Psoas muscle (tissue), 8 donors: ENCODE data around the gene MLLT1. TPM values are rescaled to one million over a fixed set of nuclear protein-coding genes. Genes with fewer than 3 reads are reported as not detected.
"Not testable (repeated sequence)": the region's sequence is repeated elsewhere in the genome, so short reads cannot be mapped to it uniquely, and the experiment has no call there.

Experiments used
- ATAC-seq, 4 donors: fragments of 200-7000 bp; cut with Tn5 transposase; one replicate each; pipeline ENCODE4 v1.9.1; 2020; ENCODE audit warnings: moderate library complexity in 3 of 4, mild to moderate bottlenecking in 2 of 4
- DNase-seq, 2 donors: peaks; one replicate each; pipeline ENCODE4 v3.0.0-alpha.2; 2020
- H3K27ac ChIP-seq: fragments of 200-600 bp; one replicate; pipeline ENCODE4 v1.8.0; 2022
- H3K27me3 ChIP-seq, 3 donors: fragments of 200-600 bp in 1 of 3; one replicate each; pipeline versions ENCODE4 v1.6.1 to v1.8.0; 2013 to 2022; ENCODE audit warnings: low read length in 2 of 3, mild to moderate bottlenecking in 2 of 3, moderate library complexity in 1 of 3; ENCODE audit not compliant: insufficient read depth in 3 of 3
- H3K36me3 ChIP-seq, 2 donors: fragments of 200-600 bp in 1 of 2; one replicate each; pipeline versions ENCODE4 v1.6.1 to v1.8.0; 2013 to 2022; ENCODE audit warnings: low read depth in 1 of 2, mild to moderate bottlenecking in 1 of 2, moderate library complexity in 1 of 2; ENCODE audit not compliant: insufficient read depth in 1 of 2
- H3K4me1 ChIP-seq: fragments of 200-600 bp; one replicate; pipeline ENCODE4 v1.8.0; 2022
- H3K4me3 ChIP-seq: fragments of 200-600 bp; one replicate; pipeline ENCODE4 v1.8.0; 2022; ENCODE audit warnings: mild to moderate bottlenecking
- H3K9me3 ChIP-seq: fragments of 200-600 bp; one replicate; pipeline ENCODE4 v1.8.0; 2022
- WGBS, 3 donors: extraction: QIAGEN DNeasy Blood & Tissue Kit; methylation state at CpG; one replicate each; pipeline versions ENCODE4 v1.1.6 to v1.1.7; 2013; 5-methylcytosine and 5-hydroxymethylcytosine counted together
- intact Hi-C, 2 donors: fragments of 100-400 bp; cut with DNase I; formaldehyde crosslinking; loops; one replicate each; pipeline versions ENCODE4 v1.11.0 to v1.14.2; 2022
- polyA plus RNA-seq, 3 donors: library from polyadenylated mRNA; stranded (reverse); fragments of 200-250 nt; gene quantifications; one replicate each; pipeline ENCODE4 v1.2.3, GENCODE V29; 2013
- total RNA-seq, 4 donors: library from RNA; stranded (reverse); fragmentation: NEBNext Ultra II Directional in 2 of 4; extraction: Animal tissue kit (Norgen Biotek cat#: 25700) in 2 of 4; gene quantifications; one replicate each; pipeline versions ENCODE4 v1.2.1 to v1.2.4, GENCODE V29; 2021 to 2023
- TF ChIP-seq, protein P1 (sequence below): fragments of 200-600 bp; IDR thresholded peaks from one replicate; pipeline ENCODE4 v1.8.0; 2022; ENCODE audit warnings: antibody characterized with exemption
- donor health status: healthy with polysubstance abuse.
- donor health status: DM: no; HTN: no; CAD: no; lungs with moderate emphysema.
- donor health status: Bipolar disorder and iron deficiency.
- donor health status: healthy.
- donor health status: DM: yes; HTN: yes; CAD: no.
- donor health status: DM: no; HTN: no; CAD: no.
- donor health status: DM: no; HTN: no; CAD: no.
- donor health status: DM: yes; HTN: yes; CAD: no.

MLLT1 gene
- total and polyA plus RNA-seq, 7 donors = 24.2 to 51.7 (median 35.8) TPM

GRCh38 chr19:6322284-6322683, 42.5 kb upstream of the MLLT1 start:
- DNase-seq = no peak
- TF ChIP-seq, protein P1, sequence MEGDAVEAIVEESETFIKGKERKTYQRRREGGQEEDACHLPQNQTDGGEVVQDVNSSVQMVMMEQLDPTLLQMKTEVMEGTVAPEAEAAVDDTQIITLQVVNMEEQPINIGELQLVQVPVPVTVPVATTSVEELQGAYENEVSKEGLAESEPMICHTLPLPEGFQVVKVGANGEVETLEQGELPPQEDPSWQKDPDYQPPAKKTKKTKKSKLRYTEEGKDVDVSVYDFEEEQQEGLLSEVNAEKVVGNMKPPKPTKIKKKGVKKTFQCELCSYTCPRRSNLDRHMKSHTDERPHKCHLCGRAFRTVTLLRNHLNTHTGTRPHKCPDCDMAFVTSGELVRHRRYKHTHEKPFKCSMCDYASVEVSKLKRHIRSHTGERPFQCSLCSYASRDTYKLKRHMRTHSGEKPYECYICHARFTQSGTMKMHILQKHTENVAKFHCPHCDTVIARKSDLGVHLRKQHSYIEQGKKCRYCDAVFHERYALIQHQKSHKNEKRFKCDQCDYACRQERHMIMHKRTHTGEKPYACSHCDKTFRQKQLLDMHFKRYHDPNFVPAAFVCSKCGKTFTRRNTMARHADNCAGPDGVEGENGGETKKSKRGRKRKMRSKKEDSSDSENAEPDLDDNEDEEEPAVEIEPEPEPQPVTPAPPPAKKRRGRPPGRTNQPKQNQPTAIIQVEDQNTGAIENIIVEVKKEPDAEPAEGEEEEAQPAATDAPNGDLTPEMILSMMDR = no peak
- Histone ChIP-seq H3K4me3 (no peak overlapping the region), H3K27ac (no peak overlapping the region), H3K27me3 (peaks cover 0 to 16% (median 0%) of the 10 kb centered on the region in 3 donors), H3K9me3 (no peaks in the 10 kb centered on the region), H3K4me1 (no peaks in the 10 kb centered on the region), H3K36me3 (no peaks in the 10 kb centered on the region)
- WGBS, 3 donors = 50 to 56% (median 52%) methylated on average over 3 of the region's 3 CpGs
- no peak for ATAC-seq
- intact Hi-C loops = no loop called here

DNA sequence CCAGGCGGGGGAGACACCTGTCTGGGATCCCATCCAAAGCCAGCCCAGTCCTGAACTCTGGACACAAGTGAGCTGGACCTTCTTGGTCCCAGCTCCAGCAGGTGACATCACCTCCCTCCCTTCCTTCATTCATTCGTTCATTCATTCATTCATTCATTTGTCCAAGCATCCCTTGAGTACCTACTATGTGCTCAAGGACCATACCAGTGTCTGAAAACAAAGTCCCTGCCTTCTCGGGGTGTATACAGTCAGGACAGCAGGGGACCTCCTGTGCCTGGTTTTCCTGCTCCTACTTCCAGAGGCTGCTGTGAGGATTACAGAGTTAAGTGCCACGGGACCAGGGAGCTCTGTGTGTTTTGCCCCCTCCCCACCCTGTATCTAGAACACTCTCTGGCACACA, 39.6 kb upstream of the MLLT1 start:
- H3K27me3 ChIP-seq = peaks cover 0 to 16% (median 0%) of the 10 kb centered on the region in 3 donors
- intact Hi-C loops = no loop called here
- no peaks in the 10 kb centered on the region for H3K4me1 ChIP-seq
- H3K36me3 ChIP-seq = no peaks in the 10 kb centered on the region
- TF ChIP-seq, protein P1 = no peak
- ATAC-seq (no peak), DNase-seq (no peak)
- H3K9me3 ChIP-seq = no peaks in the 10 kb centered on the region
- H3K27ac ChIP-seq = no peak overlapping the region
- no peak overlapping the region for H3K4me3 ChIP-seq
- WGBS, 3 donors = 24 to 30% (median 29%) methylated on average over 4 of the region's 4 CpGs

- H3K36me3 ChIP-seq = no peaks in the 10 kb centered on the region
- no peaks in the 10 kb centered on the region for H3K9me3 ChIP-seq
- intact Hi-C loops = no loop called here
Measured at GRCh38 chr19:6318772-6319171, 39.0 kb upstream of the MLLT1 start.

GRCh38 chr19:6315646-6316045, 35.9 kb upstream of the MLLT1 start:
- H3K36me3 ChIP-seq, H3K4me3 ChIP-seq, DNase-seq, H3K27ac ChIP-seq, H3K4me1 ChIP-seq, ATAC-seq, H3K9me3 ChIP-seq, intact Hi-C loops, H3K27me3 ChIP-seq: not testable (repeated sequence)
- 80 to 84% (median 82%) methylated on average over 5 of the region's 5 CpGs for WGBS, 3 donors

More at GRCh38 chr19:6318772-6319171, 39.0 kb upstream of the MLLT1 start:
- peaks cover 0 to 16% (median 0%) of the 10 kb centered on the region in 3 donors for H3K27me3 ChIP-seq
- H3K4me1 ChIP-seq = no peaks in the 10 kb centered on the region
- no peak overlapping the region for H3K4me3 ChIP-seq
- no peak overlapping the region for H3K27ac ChIP-seq
- DNase-seq (no peak), ATAC-seq (no peak)
- TF ChIP-seq, protein P1 = no peak
- 69 to 73% (median 71%) methylated on average over 5 of the region's 5 CpGs for WGBS, 3 donors

DNA sequence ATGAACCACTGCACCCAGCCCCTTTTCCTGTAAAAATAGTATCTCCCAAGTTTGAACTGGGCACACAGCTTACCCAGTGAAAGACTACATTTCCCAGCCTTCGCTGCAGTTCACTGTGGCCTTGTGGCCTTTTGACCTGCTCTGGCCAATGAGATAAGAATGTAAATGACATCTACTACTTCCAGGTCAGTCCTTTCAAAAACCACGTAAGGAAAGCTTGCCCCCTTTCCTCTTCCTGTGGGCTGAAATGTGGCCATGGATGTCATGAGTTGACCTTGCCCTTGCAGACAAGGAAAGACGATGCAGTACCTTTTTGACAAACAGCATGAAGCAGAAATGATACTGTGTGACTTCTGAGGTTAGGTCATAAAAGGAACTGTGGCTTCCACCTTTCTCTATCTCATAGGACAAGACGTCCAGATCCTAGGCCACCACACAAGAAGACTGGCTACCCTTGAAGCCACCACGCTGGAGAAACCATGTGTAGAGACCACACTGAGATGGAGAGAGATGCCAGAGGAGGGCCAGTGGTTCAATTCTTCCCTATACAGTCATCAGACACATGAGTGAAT, 33.7 kb upstream of the MLLT1 start:
- H3K27ac ChIP-seq = no peak overlapping the region
- H3K4me3 ChIP-seq = no peak overlapping the region
- peaks cover 0 to 5% (median 0%) of the 10 kb centered on the region in 3 donors for H3K27me3 ChIP-seq
- ATAC-seq (no peak), DNase-seq (no peak)
- intact Hi-C loops = no loop called here
- H3K36me3 ChIP-seq = no peaks in the 10 kb centered on the region
- no peaks in the 10 kb centered on the region for H3K4me1 ChIP-seq
- whole genome bisulfite sequencing, 3 donors = 64 to 76% (median 72%) methylated on average over 5 of the region's 5 CpGs
- TF ChIP-seq, protein P1 = no peak
- H3K9me3 ChIP-seq = peaks cover 4% of the 10 kb centered on the region
